Measurements from ENCODE around the gene UBXN1. TPM values are rescaled to one million over a fixed set of nuclear protein-coding genes. Genes with fewer than 3 reads are reported as not detected.

UBXN1 gene
- total RNA-seq, 4 donors from 2014 or later, result 140 to 205 (median 162) TPM

- DNase-seq (ENCODE audit: low spot score in 2 of 2), result no peak
- WGBS, 2 donors, result 71 to 79% methylated on average over 5 of the region's 5 CpGs
- TF ChIP-seq POLR2A (IDR thresholded peaks at IDR 0.05), result no peak
- TF ChIP-seq EP300 (IDR thresholded peaks at IDR 0.05), result no peak
- TF ChIP-seq CTCF (IDR thresholded peaks at IDR 0.05), result no peak
- H3K4me3 ChIP-seq, result peak overlapping the region in 2 of 4 donors; percentile 50 to 70
- peaks cover 0 to 31% (median 0%) of the 10 kb centered on the region in 3 donors for H3K36me3 ChIP-seq
- H3K9me3 ChIP-seq, result no peaks in the 10 kb centered on the region
- no peaks in the 10 kb centered on the region for H3K27me3 ChIP-seq
- H3K4me1 ChIP-seq, result peaks cover 0 to 49% (median 31%) of the 10 kb centered on the region in 4 donors
- peak overlapping the region; percentile 71 to 95 (median 92) for H3K27ac ChIP-seq
Measured at GRCh38 chr11:62708392-62708791, 29.5 kb upstream of the UBXN1 start.

GRCh38 chr11:62707277-62707861, 28.5 kb upstream of the UBXN1 start, which contains the start of the genes BSCL2 and GNG3:
Gene BSCL2 (minus strand): TSS chr11:62707424. CDS start chr11:62707195, 229 bp downstream.
Gene GNG3 (plus strand): TSS chr11:62707676. CDS start chr11:62708296, 620 bp downstream.
- H3K27ac ChIP-seq, result peak within 1 kb of the TSS; percentile 71 to 95 (median 92)
- peaks cover 0 to 49% (median 31%) of the 10 kb centered on the region in 4 donors for H3K4me1 ChIP-seq
- DNase-seq (ENCODE audit: low spot score in 2 of 2), result no peak
- H3K4me3 ChIP-seq, result peak within 1 kb of the TSS; percentile 66 to 86 (median 78)
- peaks cover 0 to 27% (median 0%) of the 10 kb centered on the region in 3 donors for H3K36me3 ChIP-seq
- 78% methylated on average over 8 to 9 of the region's 10 CpGs for WGBS, 2 donors
- no peaks in the 10 kb centered on the region for H3K9me3 ChIP-seq
- TF ChIP-seq EP300 (IDR thresholded peaks at IDR 0.05), result no peak
- TF ChIP-seq CTCF (IDR thresholded peaks at IDR 0.05), result no peak
- TF ChIP-seq POLR2A (IDR thresholded peaks at IDR 0.05), result no peak
- H3K27me3 ChIP-seq, result no peaks in the 10 kb centered on the region

- H3K36me3 ChIP-seq, result peaks cover 0 to 27% (median 0%) of the 10 kb centered on the region in 3 donors
- peaks cover 0 to 49% (median 31%) of the 10 kb centered on the region in 4 donors for H3K4me1 ChIP-seq
- no peak for DNase-seq (ENCODE audit: low spot score in 2 of 2)
- TF ChIP-seq POLR2A (IDR thresholded peaks at IDR 0.05) (no peak), CTCF (IDR thresholded peaks at IDR 0.05) (no peak), EP300 (IDR thresholded peaks at IDR 0.05) (no peak)
- H3K27me3 ChIP-seq, result no peaks in the 10 kb centered on the region
- peak overlapping the region; percentile 44 to 89 (median 82) for H3K27ac ChIP-seq
- 76 to 79% methylated on average over 8 of the region's 8 CpGs for WGBS, 2 donors
- peak overlapping the region in 3 of 4 donors; percentile 66 to 86 (median 75) for H3K4me3 ChIP-seq
- H3K9me3 ChIP-seq, result no peaks in the 10 kb centered on the region
Measured at GRCh38 chr11:62706850-62707247, 28.0 kb upstream of the UBXN1 start.

GRCh38 chr11:62705880-62706849, 27.3 kb upstream of the UBXN1 start:
- Histone ChIP-seq H3K4me1 (peaks cover 0 to 49% (median 31%) of the 10 kb centered on the region in 4 donors), H3K9me3 (no peaks in the 10 kb centered on the region), H3K27me3 (no peaks in the 10 kb centered on the region), H3K36me3 (peaks cover 0 to 27% (median 0%) of the 10 kb centered on the region in 3 donors), H3K4me3 (peak overlapping the region; percentile 66 to 86 (median 78)), H3K27ac (peak overlapping the region; percentile 44 to 89 (median 82))
- DNase-seq (ENCODE audit: low spot score in 2 of 2), result peak; percentile 91
- TF ChIP-seq POLR2A (IDR thresholded peaks at IDR 0.05) (peak in 1 of 2 donors; percentile 47), EP300 (IDR thresholded peaks at IDR 0.05) (peak; percentile 68 to 75), CTCF (IDR thresholded peaks at IDR 0.05) (no peak)
- WGBS, 2 donors, result 5 to 6% methylated on average over 32 to 50 of the region's 73 CpGs

Measured in tibial nerve (tissue), 4 donors.